ENCODE data around the gene VWC2L.

Gene VWC2L

GRCh38 chr2:214410918-214411554, at the start of gene VWC2L:
TSS of gene VWC2L (plus strand) at chr2:214411054. CDS start at chr2:214414194, 3,140 bp downstream.
- Histone ChIP-seq H3K9ac (ENCODE audit: low read depth, low read length) (no peak within 1 kb of the TSS), H3K36me3 (ENCODE audit: insufficient read depth, low read length) (no peaks in the 10 kb centered on the region), H3K4me1 (ENCODE audit: insufficient read depth, low read length) (no peaks in the 10 kb centered on the region), H3K9me3 (ENCODE audit: control insufficient read depth, insufficient read depth, low read length) (no peaks in the 10 kb centered on the region)

GRCh38 chr2:214361116-214361515, 49.7 kb upstream of the VWC2L start:
- H3K36me3 ChIP-seq (ENCODE audit: insufficient read depth, low read length) = no peaks in the 10 kb centered on the region
- no peaks in the 10 kb centered on the region for H3K4me1 ChIP-seq (ENCODE audit: insufficient read depth, low read length)
- 0 out of 2 replicates have a peak, but pooled peaks cover 6% of the 10 kb centered on the region for H3K9me3 ChIP-seq (ENCODE audit: control insufficient read depth, insufficient read depth, low read length)
- no peak overlapping the region for H3K9ac ChIP-seq (ENCODE audit: low read depth, low read length)

- H3K9ac ChIP-seq (ENCODE audit: low read depth, low read length) = no peak overlapping the region
- no peaks in the 10 kb centered on the region for H3K36me3 ChIP-seq (ENCODE audit: insufficient read depth, low read length)
- no peaks in the 10 kb centered on the region for H3K4me1 ChIP-seq (ENCODE audit: insufficient read depth, low read length)
- H3K9me3 ChIP-seq (ENCODE audit: control insufficient read depth, insufficient read depth, low read length) = no peaks in the 10 kb centered on the region
These were observed 45.3 kb upstream of the VWC2L start for GRCh38 chr2:214365549-214365948.

- H3K4me1 ChIP-seq (ENCODE audit: insufficient read depth, low read length) = no peaks in the 10 kb centered on the region
- no peaks in the 10 kb centered on the region for H3K9me3 ChIP-seq (ENCODE audit: control insufficient read depth, insufficient read depth, low read length)
- H3K9ac ChIP-seq (ENCODE audit: low read depth, low read length) = no peak overlapping the region
- H3K36me3 ChIP-seq (ENCODE audit: insufficient read depth, low read length) = no peaks in the 10 kb centered on the region
These were observed 43.7 kb upstream of the VWC2L start for GRCh38 chr2:214367171-214367570.

- Histone ChIP-seq H3K9ac (ENCODE audit: low read depth, low read length) (no peak overlapping the region), H3K36me3 (ENCODE audit: insufficient read depth, low read length) (no peaks in the 10 kb centered on the region), H3K9me3 (ENCODE audit: control insufficient read depth, insufficient read depth, low read length) (no peaks in the 10 kb centered on the region), H3K4me1 (ENCODE audit: insufficient read depth, low read length) (no peaks in the 10 kb centered on the region)
These were observed 34.1 kb upstream of the VWC2L start for GRCh38 chr2:214376618-214377285.

- no peaks in the 10 kb centered on the region for H3K36me3 ChIP-seq (ENCODE audit: insufficient read depth, low read length)
- H3K9ac ChIP-seq (ENCODE audit: low read depth, low read length) = no peak overlapping the region
- no peaks in the 10 kb centered on the region for H3K4me1 ChIP-seq (ENCODE audit: insufficient read depth, low read length)
- no peaks in the 10 kb centered on the region for H3K9me3 ChIP-seq (ENCODE audit: control insufficient read depth, insufficient read depth, low read length)
These were observed 33.6 kb upstream of the VWC2L start for GRCh38 chr2:214377286-214377624.

GRCh38 chr2:214378455-214379103, 32.3 kb upstream of the VWC2L start:
- Histone ChIP-seq H3K4me1 (ENCODE audit: insufficient read depth, low read length) (no peaks in the 10 kb centered on the region), H3K9ac (ENCODE audit: low read depth, low read length) (no peak overlapping the region), H3K36me3 (ENCODE audit: insufficient read depth, low read length) (no peaks in the 10 kb centered on the region), H3K9me3 (ENCODE audit: control insufficient read depth, insufficient read depth, low read length) (no peaks in the 10 kb centered on the region)

- H3K9ac ChIP-seq (ENCODE audit: low read depth, low read length) = no peak overlapping the region
- H3K36me3 ChIP-seq (ENCODE audit: insufficient read depth, low read length) = no peaks in the 10 kb centered on the region
- no peaks in the 10 kb centered on the region for H3K9me3 ChIP-seq (ENCODE audit: control insufficient read depth, insufficient read depth, low read length)
- H3K4me1 ChIP-seq (ENCODE audit: insufficient read depth, low read length) = no peaks in the 10 kb centered on the region
These were observed 31.6 kb upstream of the VWC2L start for GRCh38 chr2:214379227-214379626.

GRCh38 chr2:214380681-214381080, 30.2 kb upstream of the VWC2L start:
- Histone ChIP-seq H3K9ac (ENCODE audit: low read depth, low read length) (no peak overlapping the region), H3K36me3 (ENCODE audit: insufficient read depth, low read length) (no peaks in the 10 kb centered on the region), H3K4me1 (ENCODE audit: insufficient read depth, low read length) (no peaks in the 10 kb centered on the region), H3K9me3 (ENCODE audit: control insufficient read depth, insufficient read depth, low read length) (no peaks in the 10 kb centered on the region)

GRCh38 chr2:214382229-214382628, 28.6 kb upstream of the VWC2L start:
- Histone ChIP-seq H3K4me1 (ENCODE audit: insufficient read depth, low read length) (no peaks in the 10 kb centered on the region), H3K36me3 (ENCODE audit: insufficient read depth, low read length) (no peaks in the 10 kb centered on the region), H3K9me3 (ENCODE audit: control insufficient read depth, insufficient read depth, low read length) (no peaks in the 10 kb centered on the region)

GRCh38 chr2:214386720-214387119, 24.1 kb upstream of the VWC2L start:
- Histone ChIP-seq H3K9ac (ENCODE audit: low read depth, low read length) (no peak overlapping the region), H3K36me3 (ENCODE audit: insufficient read depth, low read length) (no peaks in the 10 kb centered on the region), H3K9me3 (ENCODE audit: control insufficient read depth, insufficient read depth, low read length) (no peaks in the 10 kb centered on the region; the same call in 1 of the 2 replicates)

More at GRCh38 chr2:214382229-214382628, 28.6 kb upstream of the VWC2L start:
- H3K9ac ChIP-seq (ENCODE audit: low read depth, low read length) = no peak overlapping the region

GRCh38 chr2:214389334-214389733, 21.5 kb upstream of the VWC2L start:
- Histone ChIP-seq H3K4me1 (ENCODE audit: insufficient read depth, low read length) (no peaks in the 10 kb centered on the region), H3K9ac (ENCODE audit: low read depth, low read length) (no peak overlapping the region), H3K9me3 (ENCODE audit: control insufficient read depth, insufficient read depth, low read length) (no peaks in the 10 kb centered on the region; the same call in 1 of the 2 replicates), H3K36me3 (ENCODE audit: insufficient read depth, low read length) (no peaks in the 10 kb centered on the region)

More at GRCh38 chr2:214386720-214387119, 24.1 kb upstream of the VWC2L start:
- no peaks in the 10 kb centered on the region for H3K4me1 ChIP-seq (ENCODE audit: insufficient read depth, low read length)

- H3K4me1 ChIP-seq (ENCODE audit: insufficient read depth, low read length) = no peaks in the 10 kb centered on the region
- H3K9ac ChIP-seq (ENCODE audit: low read depth, low read length) = no peak overlapping the region
- H3K9me3 ChIP-seq (ENCODE audit: control insufficient read depth, insufficient read depth, low read length) = no peaks in the 10 kb centered on the region; the same call in 1 of the 2 replicates
- H3K36me3 ChIP-seq (ENCODE audit: insufficient read depth, low read length) = no peaks in the 10 kb centered on the region
These were observed 17.1 kb upstream of the VWC2L start for GRCh38 chr2:214393796-214394195.

- no peaks in the 10 kb centered on the region for H3K36me3 ChIP-seq (ENCODE audit: insufficient read depth, low read length)
- H3K9me3 ChIP-seq (ENCODE audit: control insufficient read depth, insufficient read depth, low read length) = no peaks in the 10 kb centered on the region
- H3K4me1 ChIP-seq (ENCODE audit: insufficient read depth, low read length) = no peaks in the 10 kb centered on the region
- no peak overlapping the region for H3K9ac ChIP-seq (ENCODE audit: low read depth, low read length)
These were observed 15.8 kb upstream of the VWC2L start for GRCh38 chr2:214395040-214395439.

- Histone ChIP-seq H3K9me3 (ENCODE audit: control insufficient read depth, insufficient read depth, low read length) (no peaks in the 10 kb centered on the region), H3K9ac (ENCODE audit: low read depth, low read length) (no peak overlapping the region), H3K4me1 (ENCODE audit: insufficient read depth, low read length) (no peaks in the 10 kb centered on the region), H3K36me3 (ENCODE audit: insufficient read depth, low read length) (no peaks in the 10 kb centered on the region)
These were observed 9.3 kb upstream of the VWC2L start for GRCh38 chr2:214401580-214401979.
